GM19438 (cell line): ENCODE results near the gene CFAP210.
"Not testable (repeated sequence)": the region's sequence is repeated elsewhere in the genome, so short reads cannot be mapped to it uniquely, and the experiment has no call there.

Experiments
- ATAC-seq: cut with Tn5 transposase; IDR thresholded peaks from one replicate; pipeline ENCODE4 v1.9.1; 2021; ENCODE audit warnings: low read depth; ENCODE audit not compliant: unreplicated experiment

Gene CFAP210

DNA sequence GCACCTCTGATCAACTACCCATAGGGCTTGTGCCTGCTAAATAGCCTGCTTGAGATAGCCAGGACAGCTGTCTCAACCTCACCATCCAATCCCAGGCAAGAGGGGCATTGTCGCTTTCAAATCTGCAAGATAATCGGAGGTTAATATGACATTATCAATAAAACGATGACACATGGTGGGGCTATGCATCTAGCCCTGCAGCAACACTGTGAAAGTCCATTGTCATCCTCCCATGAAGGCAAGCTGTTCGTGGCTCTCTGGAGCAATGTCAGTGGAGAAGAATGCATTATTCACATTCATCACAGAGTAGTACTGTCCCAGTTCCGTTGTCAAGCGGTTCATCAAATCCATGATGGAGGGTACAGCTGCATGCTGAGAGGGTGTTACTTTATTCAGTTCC, 20.5 kb upstream of the CFAP210 start:
- no peak for ATAC-seq

DNA sequence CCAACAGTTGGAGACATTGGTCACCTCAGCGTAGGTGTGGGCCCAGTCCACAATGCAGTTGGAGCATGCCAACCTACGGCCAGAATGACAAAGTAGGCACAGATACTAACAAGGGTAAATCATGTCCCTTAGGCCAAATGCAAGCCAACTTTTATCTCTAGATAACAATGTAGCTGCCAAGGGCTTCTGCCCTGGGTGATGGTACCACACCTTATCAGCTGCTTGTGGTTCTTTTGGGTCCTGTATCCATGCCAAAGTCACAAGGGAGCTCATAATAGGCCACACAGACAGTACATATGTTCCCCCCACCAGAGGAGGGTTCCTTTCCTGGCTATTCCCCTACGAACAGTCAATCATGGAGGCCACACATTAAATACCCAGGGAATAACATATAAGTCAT, 19.1 kb upstream of the CFAP210 start:
- ATAC-seq, result no peak

DNA sequence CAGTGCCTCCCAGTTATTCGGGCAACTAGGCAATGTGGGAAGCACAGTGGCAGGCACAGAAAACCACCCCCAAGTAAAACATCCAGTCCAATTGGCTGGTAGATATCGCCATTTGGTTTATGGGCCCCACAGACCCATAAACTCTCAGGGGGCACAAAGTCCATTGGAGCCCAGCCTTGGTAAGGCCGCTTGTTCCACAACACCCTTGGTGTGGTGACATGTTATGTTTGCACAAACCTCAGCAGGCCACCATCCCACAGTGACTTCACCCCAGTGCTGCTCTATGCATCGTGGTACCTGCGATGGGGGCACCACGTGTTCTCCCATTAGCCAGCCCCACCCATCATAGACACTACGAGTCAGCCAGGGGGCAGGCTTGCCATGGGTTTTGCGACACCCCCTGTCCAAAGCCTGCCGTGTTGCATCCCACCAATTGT, 18.6 kb upstream of the CFAP210 start:
- no peak for ATAC-seq

DNA sequence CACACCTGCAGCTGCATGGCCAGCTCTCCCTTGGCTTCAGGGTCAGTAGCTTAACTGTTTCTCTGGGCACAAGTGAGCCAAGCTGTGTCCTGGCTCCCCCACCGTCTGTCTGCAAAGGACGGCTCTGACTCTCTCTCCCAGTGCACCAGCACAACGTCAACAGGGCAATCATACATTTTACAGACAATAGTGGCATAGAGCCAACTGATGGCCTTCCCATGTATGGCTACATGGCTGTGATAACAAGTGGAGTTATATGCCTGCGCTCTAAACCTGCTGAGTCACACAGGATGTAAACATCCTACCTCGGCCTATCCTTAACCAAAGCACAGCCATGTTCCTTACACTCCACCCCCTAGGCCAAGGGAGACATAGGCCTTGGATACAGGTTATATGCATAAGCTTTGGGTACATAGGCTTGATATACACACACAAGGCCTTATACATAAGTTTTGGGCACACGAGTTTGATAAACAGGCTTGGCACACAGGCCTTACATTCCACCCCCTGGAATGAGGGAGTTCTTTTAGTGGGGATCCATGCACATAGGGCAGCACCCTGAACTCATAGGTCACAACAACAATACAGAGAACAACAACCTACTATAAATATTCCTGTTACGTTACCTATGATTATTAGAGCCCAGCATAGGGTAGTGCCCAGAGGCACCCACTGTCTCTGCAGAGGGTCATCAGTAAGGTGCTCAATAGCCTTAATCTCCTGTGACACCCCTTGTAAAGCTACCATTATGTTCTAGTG, 17.7 kb upstream of the CFAP210 start:
- ATAC-seq, result no peak

DNA sequence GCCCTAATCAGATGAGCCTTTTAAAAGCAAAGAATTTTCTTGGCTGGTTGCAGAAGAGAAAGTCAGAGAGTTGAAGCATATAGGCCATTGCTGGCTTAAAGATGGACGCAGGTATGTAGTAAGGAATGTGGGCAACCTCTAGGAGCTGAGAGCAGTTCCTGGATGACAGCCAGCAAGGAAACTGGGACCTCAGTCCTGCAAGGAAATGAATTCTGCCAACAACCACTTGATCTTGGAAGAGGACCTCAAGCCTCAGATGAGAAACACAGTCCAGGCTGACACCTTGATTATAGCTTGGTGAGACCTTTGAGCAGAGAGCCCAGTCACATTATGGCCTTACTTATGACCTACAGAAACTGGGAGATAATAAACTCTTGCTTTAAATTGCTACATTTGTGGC, 15.8 kb upstream of the CFAP210 start:
- no peak for ATAC-seq

DNA sequence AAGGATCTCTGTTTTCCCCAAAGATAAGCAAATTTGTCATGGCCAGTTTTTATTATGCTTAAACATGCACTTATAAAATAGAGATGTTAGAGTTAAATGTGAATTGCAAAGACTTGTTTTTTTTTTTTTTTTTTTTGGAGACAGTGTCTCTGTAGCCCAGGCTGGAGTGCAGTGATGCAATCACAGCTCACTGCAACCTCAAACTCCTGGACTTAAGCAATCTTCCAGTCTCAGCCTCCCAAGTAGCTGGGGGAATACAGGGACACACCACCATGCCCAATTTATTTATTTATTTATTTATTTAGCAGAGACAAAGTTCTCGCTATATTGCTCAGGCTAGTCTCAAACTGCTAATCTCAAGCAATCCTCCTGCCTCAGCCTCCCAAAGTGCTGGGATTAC, 15.1 kb upstream of the CFAP210 start:
- no peak for ATAC-seq

DNA sequence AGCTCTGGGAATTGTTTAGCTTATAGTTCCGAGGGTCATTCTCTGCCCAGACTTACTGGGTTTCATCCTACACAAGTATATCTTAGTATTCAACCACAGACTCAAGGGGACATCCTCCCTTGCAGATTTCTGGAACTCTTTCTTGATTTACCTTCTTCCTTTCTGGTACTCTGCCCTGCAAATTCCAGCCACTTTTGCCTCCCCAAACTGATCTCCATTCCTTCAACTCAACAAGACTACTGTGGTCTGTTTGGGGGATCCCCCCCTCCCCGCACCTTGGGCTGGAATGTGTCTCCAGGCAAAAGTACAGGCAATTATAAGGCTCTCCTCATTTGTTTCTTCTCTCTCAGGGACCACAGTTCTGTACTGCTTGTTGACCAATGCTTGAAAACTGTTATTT, 13.4 kb upstream of the CFAP210 start:
- no peak for ATAC-seq

DNA sequence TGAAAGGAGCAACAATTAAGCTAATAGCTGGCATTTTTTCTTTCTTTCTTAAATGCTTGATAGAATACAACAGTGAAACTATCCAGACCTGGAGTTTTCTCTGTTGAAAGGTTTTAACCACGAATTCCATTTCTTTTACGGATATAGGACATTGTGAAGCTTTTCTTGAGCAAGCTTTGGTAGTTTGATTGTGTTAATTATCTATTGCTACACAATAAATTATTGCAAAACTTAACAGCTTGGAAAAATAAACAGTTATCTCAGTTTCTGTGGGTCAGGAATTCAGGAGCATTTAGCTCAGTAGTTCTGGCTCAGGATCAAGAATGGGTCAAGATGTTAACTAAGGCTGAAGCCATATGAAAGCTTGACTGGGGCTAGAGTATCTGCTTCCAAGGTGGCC, 11.7 kb upstream of the CFAP210 start:
- ATAC-seq, result no peak

DNA sequence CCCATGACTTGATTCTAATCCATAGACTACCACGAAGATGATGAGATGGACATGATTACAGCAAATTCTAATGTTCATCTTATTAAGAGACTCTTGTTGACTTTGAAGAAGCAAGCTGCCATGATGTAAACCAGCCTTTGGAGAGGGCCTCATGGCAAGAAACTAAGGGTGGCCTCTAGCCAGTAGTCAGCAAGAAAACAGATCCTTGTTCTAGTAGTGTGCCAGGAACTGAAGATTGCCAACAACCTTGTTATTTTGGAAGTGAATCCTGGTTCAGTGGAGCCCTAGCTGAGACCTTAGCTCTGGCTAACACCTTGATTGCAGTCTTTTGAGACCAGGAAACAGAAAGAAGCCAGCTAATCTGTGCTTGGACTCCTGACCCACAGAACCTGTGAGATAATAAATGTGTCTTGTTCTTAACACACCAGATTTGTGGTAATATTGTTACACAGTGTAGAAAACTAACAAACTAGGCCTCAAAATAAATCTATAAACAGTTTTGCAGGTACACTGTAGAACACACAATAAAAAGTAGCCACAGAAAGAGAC, 10.0 kb upstream of the CFAP210 start:
- ATAC-seq, result no peak

DNA sequence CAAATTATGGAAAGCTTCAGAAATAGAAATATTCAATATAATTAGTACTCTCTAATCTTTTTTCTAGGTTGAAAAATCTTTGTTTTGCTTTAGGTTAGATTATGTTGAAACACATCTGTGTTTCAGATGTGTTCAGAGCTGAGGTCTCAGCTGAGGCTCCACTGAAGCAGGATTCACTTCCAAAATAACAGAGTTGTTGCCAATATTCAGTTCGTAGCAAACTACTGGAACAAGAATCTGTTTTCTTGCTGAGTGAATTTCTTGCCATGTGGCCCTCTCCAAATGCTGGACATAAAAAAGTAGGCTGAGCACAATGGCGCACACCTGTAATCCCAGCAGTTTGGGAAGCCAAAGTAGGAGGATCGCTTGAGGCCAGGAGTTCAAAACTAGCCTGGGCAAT, 8.8 kb upstream of the CFAP210 start:
- ATAC-seq, result no peak

DNA sequence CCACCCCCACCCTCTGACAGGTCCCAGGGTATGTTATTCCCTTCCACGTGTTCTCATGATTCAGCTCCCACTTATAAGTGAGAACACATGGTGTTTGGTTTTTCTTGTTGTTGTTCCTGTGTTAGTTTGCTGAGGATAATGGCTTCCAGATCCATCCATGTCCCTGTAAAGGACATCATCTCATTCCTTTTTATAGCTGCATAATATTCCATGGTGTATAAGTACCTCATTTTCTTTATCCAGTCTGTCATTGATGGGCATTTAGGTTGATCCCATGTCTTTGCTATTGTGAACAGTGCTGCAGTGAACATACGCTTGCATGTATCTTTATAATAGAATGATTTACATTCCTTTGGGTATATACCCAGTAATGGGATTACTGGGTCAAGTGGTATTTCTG, 5.0 kb upstream of the CFAP210 start:
- ATAC-seq, result not testable (repeated sequence)

DNA sequence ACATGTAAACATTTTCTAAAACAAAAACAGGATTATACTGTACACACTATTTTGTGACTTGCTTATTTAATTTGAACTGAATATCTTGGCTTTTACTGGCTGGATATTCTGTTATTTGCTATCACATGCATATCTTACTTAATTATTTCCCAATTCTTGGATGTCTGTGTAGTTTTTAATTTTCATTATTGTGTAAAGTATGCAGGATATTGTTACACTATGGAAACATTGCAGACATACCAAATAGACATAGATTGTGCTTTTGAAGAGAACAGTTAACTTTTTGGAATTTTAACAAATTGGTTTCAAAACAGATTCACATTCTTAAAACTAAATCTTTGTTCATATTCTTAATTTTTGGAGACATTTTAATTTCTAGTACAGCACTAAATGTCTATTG, 2.2 kb upstream of the CFAP210 start:
- ATAC-seq, result no peak

DNA sequence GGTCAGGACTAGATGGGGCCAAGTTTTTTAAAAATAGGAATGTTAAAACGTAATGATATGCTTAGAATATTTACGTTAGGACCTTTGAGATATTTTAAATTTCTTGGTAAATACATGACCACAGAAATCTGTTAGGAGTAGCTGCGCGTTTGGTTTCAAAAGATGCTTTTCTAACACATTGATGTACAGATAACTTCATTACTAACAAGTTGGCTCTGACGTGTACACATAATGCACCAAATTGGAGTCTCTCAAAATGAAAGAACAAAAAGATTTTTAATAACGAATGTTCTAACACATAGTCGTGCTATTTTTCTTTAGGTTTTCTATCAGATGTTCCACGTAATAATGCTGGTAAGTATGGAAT, 672 bp upstream of the CFAP210 start:
- ATAC-seq, result no peak

DNA sequence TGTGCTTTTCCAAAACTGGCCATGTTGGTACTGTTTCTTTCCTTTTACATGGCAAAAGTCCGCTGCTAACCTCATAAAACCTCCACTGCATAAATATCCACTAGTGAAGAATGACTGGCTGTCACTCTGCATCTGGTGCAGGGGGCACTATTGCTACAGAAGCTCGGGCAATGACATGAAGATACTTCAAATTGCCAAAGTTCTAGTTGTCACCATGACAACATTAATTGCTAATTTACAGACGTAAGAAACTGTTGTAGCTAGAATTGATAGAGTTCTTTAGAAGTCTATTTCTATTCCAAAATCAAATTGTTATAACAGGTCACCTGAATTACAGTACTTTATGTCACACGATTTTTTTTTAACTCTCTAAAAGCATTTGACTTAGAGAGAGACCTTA, 845 bp downstream of the CFAP210 start:
- no peak for ATAC-seq

DNA sequence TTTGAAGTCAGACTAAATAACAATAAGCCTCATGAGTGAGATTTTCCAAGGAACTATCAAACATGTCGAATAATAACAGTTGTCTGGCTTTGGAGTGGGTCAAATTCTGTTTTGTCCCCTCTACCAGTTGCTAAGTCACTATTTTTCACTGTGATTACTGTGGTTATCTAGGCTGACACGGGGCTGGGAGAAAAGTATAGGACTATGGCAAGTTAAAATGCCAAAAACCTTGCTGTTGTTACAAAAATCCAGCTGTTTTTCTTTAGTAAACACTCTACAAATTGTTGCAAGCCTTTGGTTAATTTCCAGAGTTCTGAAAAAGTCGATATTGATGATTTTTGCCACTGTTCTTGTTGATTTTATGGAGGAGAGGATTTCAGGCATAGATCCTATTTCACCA, 1.5 kb downstream of the CFAP210 start:
- ATAC-seq, result no peak

DNA sequence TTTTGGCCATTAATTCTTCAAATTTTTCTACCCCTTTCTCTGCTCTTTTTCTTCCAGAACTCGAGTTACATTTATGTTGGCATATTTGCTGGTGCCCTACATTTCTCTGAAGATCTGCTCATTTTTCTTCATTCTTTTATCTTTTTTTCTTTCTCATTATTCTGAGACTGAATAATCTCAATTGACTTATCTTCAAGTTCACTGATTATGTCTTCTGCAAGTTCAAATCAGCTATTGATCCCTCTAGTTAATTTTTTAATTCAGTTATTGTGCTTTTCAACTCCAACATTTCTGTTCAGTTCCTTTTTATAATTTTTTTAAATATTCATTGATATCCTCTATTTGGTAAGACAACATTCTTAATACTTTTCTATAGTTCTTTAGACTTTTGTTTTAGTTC, 3.2 kb downstream of the CFAP210 start:
- no peak for ATAC-seq

DNA sequence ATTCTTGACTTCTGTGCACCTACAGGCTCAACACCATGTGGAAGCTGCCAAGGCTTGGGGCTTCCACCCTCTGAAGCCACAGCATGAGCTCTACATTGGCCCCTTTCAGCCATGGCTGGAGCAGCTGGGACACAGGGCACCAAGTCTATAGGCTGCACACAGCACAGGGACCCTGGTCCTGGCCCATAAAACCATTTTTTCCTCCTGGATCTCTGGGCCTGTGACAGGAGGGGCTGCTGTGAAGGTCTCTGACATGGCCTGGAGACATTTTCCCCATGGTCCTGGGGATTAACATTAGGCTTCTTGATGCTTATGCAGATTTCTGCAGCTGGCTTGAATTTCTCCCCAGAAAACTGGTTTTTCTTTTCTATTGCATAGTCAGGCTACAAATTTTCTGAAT, 6.3 kb downstream of the CFAP210 start:
- not testable (repeated sequence) for ATAC-seq

DNA sequence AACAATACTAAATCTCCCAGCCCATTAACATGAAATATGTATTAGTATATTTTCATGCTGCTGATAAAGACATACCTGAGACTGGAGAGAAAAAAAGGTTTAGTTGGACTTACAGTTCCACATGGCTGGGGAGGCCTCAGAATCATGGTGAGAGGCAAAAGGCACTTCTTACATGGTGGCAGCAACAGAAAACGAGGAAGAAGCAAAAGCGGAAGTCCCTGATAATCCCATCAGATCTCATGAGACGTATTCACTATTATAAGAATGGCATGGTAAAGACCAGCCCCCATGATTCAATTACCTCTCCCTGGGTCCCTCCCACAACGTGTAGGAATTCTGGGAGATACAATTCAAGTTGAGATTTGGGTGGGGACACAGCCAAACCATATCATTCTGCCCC, 7.4 kb downstream of the CFAP210 start:
- not testable (repeated sequence) for ATAC-seq

DNA sequence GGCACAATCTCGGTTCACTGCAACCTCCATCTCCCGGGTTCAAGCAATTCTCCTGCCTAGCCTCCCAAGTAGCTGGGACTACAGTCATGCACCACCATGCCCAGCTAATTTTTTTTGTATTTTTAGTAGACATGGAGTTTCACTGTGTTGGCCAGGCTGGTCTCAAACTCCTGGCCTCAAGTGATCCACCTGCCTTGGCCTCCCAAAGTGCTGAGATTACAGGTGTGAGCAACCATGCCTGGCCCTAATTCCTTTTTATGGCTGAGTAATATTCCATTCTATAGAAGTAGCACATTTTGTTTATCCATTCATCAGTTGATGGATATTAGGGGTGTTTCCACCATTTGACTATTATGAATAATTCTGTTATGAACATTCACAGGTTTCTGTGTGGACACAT, 9.5 kb downstream of the CFAP210 start:
- ATAC-seq, result not testable (repeated sequence)

DNA sequence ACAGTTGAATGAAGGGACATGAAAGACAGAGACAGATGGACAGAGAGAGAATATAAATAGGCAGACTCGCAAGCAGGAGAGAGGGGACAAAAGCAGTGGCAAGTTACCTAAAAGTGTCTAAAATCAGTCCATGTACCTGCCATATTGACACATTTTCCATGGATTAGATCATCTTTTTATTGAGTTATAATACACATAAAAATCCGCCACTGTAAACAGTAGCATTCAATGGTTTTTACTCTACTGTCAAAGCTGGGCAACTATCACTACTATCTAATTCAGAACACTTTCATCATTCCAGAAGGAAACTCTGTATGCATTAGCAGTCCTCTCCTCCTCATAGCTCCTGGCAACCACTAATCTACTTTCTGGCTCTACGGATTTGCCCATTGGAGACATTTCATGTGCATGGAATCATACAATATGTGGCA, 10.1 kb downstream of the CFAP210 start:
- ATAC-seq, result no peak

DNA sequence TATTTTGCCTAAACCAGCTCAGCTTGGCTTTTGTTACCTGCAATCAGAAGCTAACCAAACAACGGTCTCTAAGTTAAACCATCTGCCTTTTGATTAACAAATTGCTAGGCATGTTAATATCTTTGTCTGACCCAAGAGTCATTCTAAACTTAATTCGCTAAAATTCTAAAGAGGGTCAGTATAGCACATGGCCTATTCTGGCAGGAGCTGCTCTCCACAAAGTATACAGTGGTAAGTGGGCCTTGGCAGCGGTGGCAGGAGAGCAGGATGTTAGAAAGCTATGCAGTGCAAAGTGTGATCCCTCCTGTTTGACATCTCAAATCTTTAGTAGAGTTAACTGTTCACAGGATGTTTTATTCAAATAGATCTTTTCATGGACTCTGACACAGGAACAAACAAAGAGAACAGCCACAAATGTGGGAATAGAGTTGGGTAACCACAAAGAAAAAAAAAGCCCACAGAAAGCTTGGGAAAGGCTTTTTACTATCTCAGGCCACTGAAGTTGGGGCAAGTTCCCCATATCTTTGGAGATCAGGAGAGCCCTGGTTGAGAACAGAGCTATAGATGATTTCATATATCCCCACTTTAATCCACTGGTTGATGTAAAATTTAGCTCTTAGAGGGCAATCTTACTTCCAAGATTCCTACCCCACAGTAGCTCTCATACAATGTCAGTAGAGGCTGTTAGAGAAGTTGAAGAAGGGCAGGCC, 10.6 kb downstream of the CFAP210 start:
- no peak for ATAC-seq

DNA sequence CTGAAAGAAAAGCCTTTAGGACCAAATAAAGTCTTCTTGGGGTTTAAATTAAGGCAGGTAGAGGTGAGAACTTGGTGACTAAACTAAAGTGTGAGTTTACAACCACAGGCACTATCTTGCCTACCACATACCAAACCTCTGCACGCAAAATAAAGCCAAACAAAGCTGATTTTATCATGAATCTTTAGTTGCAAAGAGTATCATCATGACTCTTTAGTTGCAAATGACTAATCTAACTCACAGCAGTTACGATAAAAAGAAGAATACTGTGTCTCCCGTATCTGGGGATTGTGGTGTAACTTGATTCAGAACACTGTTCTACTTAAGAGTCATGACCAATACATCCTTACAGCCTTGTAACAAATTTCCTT, 11.2 kb downstream of the CFAP210 start:
- no peak for ATAC-seq
